Upper lobe of right lung (tissue), 1 donor: ENCODE results near the gene CNTNAP1. TPM values are rescaled to one million over a fixed set of nuclear protein-coding genes. Genes with fewer than 3 reads are reported as not detected.

Experiments
- ATAC-seq: fragments of 200-7000 bp; cut with Tn5 transposase; one replicate; pipeline ENCODE4 v1.9.1; 2020; ENCODE audit warnings: mild to moderate bottlenecking, moderate library complexity
- DNase-seq: peaks from one replicate; pipeline ENCODE4 v3.0.0-alpha.2; 2020
- H3K27ac ChIP-seq: fragments of 200-600 bp; one replicate; pipeline ENCODE4 v1.8.0; 2022
- H3K27me3 ChIP-seq: fragments of 200-600 bp; one replicate; pipeline ENCODE4 v1.8.0; 2022; ENCODE audit warnings: mild to moderate bottlenecking
- H3K36me3 ChIP-seq: fragments of 200-600 bp; one replicate; pipeline ENCODE4 v1.8.0; 2022
- H3K4me1 ChIP-seq: fragments of 200-600 bp; one replicate; pipeline ENCODE4 v1.8.0; 2022
- H3K4me3 ChIP-seq: fragments of 200-600 bp; one replicate; pipeline ENCODE4 v1.8.0; 2022; ENCODE audit warnings: mild to moderate bottlenecking
- H3K9me3 ChIP-seq: fragments of 200-600 bp; one replicate; pipeline ENCODE4 v1.8.0; 2022
- CTCF ChIP-seq: fragments of 200-600 bp; IDR thresholded peaks from one replicate; pipeline ENCODE4 v1.8.0; 2022; ENCODE audit warnings: antibody characterized with exemption
- intact Hi-C: fragments of 100-400 bp; cut with DNase I; formaldehyde crosslinking; loops from one replicate; pipeline ENCODE4 v1.11.0; 2022
- total RNA-seq: library from RNA; stranded (reverse); fragmentation: NEBNext Ultra II Directional; extraction: Animal tissue kit (Norgen Biotek cat#: 25700); gene quantifications from one replicate; pipeline ENCODE4 v1.2.1, GENCODE V29; 2021
- donor health status: DM: no; HTN: yes; CAD: no; lungs with severe emphysema.

Gene CNTNAP1
- total RNA-seq, 1 donor from 2014 or later: 6.5 TPM

- Histone ChIP-seq H3K4me1 (peaks cover 49% of the 10 kb centered on the region), H3K27me3 (no peaks in the 10 kb centered on the region), H3K4me3 (peak overlapping the region; percentile 48), H3K9me3 (no peaks in the 10 kb centered on the region), H3K36me3 (no peaks in the 10 kb centered on the region), H3K27ac (no peak overlapping the region)
- intact Hi-C loops: no loop called here
- no peak for TF ChIP-seq CTCF
- DNase-seq: no peak
- ATAC-seq: no peak
Measured at GRCh38 chr17:42682722-42683403, 532 bp downstream of the CNTNAP1 start.

- peak; percentile 18 for ATAC-seq
- intact Hi-C loops: no loop called here
- Histone ChIP-seq H3K27ac (no peak overlapping the region), H3K36me3 (no peaks in the 10 kb centered on the region), H3K27me3 (no peaks in the 10 kb centered on the region), H3K9me3 (no peaks in the 10 kb centered on the region), H3K4me1 (peaks cover 48% of the 10 kb centered on the region), H3K4me3 (peak overlapping the region; percentile 48)
- no peak for TF ChIP-seq CTCF
- DNase-seq: peak; percentile 78
Measured at GRCh38 chr17:42683407-42684034, 1.2 kb downstream of the CNTNAP1 start.

GRCh38 chr17:42684929-42685556, 2.7 kb downstream of the CNTNAP1 start:
- no peak for ATAC-seq
- intact Hi-C loops: no loop called here
- Histone ChIP-seq H3K27me3 (no peaks in the 10 kb centered on the region), H3K4me3 (no peak overlapping the region), H3K36me3 (no peaks in the 10 kb centered on the region), H3K9me3 (no peaks in the 10 kb centered on the region), H3K27ac (no peak overlapping the region), H3K4me1 (peaks cover 33% of the 10 kb centered on the region)
- no peak for TF ChIP-seq CTCF
- no peak for DNase-seq

- intact Hi-C loops: no loop called here
- H3K27me3 ChIP-seq: no peaks in the 10 kb centered on the region
- no peak for ATAC-seq
Measured at GRCh38 chr17:42685831-42686230, 3.5 kb downstream of the CNTNAP1 start.

GRCh38 chr17:42686520-42687128, 4.3 kb downstream of the CNTNAP1 start:
- H3K36me3 ChIP-seq: no peaks in the 10 kb centered on the region
- ATAC-seq: no peak
- H3K27me3 ChIP-seq: no peaks in the 10 kb centered on the region
- H3K4me1 ChIP-seq: peaks cover 24% of the 10 kb centered on the region
- H3K27ac ChIP-seq: no peak overlapping the region
- no peak overlapping the region for H3K4me3 ChIP-seq
- DNase-seq: no peak
- no peak for TF ChIP-seq CTCF
- H3K9me3 ChIP-seq: no peaks in the 10 kb centered on the region
- intact Hi-C loops: no loop called here

More at GRCh38 chr17:42685831-42686230, 3.5 kb downstream of the CNTNAP1 start:
- Histone ChIP-seq H3K9me3 (no peaks in the 10 kb centered on the region), H3K27ac (no peak overlapping the region), H3K4me3 (no peak overlapping the region), H3K4me1 (peaks cover 26% of the 10 kb centered on the region), H3K36me3 (no peaks in the 10 kb centered on the region)
- TF ChIP-seq CTCF: no peak
- DNase-seq: no peak
